Stimulated activated CD8-positive, alpha-beta memory T cell treated with anti-CD3 and anti-CD28 coated beads, Interleukin-4, amount 100 ng/mL, for 4 hours (primary cell): ENCODE data around the gene PKP1.

Source experiments
- DNase-seq, 2 donors: peaks; one replicate each; pipeline ENCODE4 v3.0.0-alpha.2; 2020; ENCODE audit warnings: low read depth in 2 of 2, low spot score in 1 of 2

The PKP1 gene

DNA sequence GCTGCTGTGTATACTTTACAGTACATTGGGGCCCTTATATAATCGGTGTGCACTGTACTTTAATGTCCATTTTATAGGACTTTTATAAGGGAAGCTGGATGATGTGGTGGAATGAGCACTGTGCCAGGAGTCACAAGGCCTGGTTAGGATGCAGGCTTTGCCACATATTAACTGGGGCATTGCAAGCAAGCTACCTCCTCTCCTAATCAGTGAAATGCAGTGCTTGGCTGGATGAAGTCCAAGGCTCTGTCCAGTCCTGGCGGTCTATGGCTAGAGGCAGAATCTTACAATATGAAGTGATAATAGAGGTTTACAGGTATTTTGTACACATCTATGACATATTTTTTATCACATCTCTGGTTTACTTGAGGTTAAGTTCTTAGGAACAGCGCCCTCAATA, 1.7 kb upstream of the PKP1 start:
- DNase-seq = no peak

DNA sequence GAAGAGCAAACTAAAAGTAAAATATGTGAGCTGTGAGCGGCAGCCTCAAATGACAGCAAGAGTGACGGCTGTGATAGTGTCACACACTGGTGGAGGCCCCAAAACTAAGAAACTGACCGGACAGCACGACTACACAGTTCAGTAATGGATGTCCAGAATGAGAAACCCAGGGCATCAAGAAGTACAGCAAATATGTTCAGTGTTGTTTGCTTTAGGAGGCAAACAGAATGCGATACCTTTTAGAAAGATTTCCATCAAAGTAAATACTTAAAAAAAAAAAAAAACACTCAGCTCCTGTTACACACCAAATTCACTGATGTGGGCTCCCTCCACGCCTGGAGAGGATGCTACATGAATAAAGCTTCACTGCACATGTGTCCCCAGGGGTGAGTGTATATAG, 1.1 kb upstream of the PKP1 start:
- DNase-seq = no peak

DNA sequence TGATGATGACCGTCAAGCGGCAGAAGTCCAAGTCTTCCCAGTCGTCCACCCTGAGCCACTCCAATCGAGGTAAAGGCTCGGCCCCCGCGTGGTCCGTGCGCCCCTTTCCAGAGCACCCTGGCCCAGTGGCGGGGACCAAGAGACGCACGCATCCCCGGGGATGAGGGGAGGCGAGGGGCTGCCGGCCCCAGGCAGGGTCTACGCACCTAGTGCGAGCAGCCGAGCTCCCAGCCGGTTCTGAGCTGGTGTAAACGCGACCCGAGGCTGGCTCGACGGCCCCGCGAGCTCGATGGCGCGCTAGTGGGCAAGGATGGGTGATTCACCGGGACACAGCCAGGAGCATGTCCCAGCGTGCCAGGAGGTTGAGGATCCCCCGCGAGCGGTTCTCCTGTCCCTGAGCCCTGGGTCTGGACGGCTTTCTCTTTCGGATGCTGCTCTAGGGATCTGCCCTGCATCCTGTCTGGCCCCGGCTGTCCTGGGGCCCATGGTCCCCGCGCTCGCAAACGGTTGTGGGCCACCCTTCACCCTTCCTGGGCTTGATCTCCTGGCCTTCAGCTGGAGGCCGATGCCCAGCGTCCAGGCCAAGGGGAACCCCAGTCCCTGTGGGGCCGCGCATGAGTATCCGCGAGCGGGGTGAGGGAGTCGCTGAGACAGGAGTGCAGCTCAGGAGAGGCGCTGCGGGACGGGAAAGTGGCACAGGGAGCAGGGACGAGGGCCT, 689 bp downstream of the PKP1 start:
- DNase-seq = no peak

DNA sequence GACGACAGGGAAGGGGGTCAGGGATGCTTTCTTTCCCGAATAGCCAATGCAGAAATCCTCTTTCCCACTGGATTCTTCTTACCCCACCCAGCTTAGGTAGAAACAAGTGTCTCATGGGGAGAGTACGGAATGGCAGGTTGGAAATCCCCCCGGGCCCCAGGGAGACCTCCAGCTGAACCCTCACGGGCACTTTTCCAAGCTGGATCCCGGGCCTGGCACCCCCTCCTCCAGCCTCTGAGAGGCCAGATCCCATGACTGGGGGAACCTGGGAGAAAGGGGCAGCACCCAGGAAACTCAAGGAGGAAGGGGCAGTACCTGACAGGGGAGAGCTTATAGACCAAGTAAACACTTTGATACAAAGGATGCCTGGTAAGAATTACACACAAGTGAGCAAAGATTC, 1.3 kb downstream of the PKP1 start:
- DNase-seq = no peak

DNA sequence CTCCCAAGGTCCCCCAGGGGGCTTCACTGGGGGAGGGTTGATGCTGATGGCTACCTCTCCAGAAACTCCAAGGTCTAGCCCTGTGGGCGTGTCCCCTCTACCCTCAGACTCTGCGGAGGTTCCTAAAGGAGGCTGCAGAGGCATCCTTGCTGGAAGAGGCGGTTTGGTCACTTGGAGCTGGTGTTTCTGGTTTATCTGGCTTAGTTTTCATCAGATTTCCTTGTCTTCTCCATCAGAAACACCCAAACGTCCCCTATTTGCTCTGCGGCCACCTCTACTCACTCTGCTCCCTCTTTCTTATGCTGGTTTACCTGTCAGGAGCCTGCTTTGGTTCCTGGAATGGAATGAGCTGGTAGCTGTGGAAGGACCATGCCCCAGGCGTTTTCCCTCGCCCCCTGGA, 2.5 kb downstream of the PKP1 start:
- no peak for DNase-seq

DNA sequence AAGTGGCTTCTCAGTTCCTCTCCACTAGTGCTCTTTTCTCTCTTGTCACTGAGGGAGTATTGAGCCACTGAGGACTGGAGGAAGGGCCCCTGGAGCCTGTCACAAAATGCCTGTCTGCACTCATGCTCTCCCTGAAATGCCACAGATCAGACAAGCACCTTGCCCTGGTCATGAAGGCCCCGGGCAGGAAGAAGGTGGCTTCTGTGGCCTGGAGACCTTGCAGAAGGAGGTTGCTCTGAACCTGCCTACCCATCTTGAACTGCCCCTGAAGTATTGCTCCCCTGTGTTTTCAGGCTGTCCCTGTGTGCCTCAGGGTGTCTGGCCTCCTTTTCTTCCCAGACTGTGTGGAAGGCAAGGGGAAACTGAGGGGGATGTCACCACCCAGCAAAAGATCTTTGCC, 3.1 kb downstream of the PKP1 start:
- DNase-seq = no peak

DNA sequence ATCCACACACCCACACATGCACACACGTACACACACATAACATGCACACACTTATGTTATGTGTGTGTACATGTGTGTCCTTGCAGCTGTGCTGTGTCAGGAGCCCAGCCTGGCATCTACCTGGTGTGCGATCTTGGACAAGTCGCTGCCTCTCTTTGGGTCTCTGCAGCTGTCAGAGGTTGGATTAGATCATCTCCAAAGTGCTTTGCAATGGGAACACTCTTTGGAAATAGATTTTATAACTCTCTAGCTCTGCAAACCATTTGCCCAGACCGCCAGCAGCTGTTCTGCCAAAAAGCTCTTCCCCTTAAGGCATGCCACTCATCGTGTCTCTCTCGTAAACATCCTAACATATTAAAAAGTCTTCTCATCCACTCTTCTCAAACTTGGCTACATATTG, 4.7 kb downstream of the PKP1 start:
- no peak for DNase-seq

DNA sequence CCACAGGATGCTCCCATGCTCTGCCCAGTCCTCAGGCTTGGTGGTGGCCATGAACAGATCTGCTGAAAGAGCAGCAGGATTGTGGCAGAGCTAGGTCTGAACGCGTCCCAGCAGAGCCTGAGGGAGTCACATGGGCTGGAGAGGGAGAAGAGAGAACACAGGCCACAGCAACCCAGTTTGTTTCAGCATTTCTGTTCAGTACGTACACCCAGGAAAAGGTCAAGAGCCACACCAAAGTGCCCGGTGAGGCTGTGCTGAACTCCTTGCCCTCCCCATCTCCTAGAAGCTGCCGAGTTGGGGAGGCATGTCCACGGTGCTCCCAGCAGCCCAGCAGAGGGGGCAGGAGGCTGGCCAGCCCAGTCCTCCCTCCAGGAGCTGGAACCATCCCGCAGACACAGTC, 5.5 kb downstream of the PKP1 start:
- no peak for DNase-seq

DNA sequence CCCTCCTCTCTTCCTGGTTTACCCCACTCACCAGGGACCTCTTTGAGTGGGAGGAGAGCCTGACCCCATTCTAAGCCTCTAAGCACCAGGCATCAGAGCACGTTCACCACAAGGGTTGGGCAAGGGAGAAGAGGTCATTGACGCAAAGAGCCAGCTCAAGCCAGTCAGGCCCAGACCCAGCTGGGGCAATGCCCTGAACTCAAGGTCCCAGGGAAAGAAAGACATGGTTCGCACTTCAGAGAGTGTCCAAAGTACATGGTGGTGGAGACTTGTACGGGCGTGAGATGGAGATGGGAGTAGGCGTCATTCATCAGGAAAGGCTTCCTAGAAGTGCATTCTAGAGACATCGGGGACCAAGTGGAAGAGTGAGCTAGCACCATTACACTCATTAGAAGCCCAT, 7.2 kb downstream of the PKP1 start:
- no peak for DNase-seq

DNA sequence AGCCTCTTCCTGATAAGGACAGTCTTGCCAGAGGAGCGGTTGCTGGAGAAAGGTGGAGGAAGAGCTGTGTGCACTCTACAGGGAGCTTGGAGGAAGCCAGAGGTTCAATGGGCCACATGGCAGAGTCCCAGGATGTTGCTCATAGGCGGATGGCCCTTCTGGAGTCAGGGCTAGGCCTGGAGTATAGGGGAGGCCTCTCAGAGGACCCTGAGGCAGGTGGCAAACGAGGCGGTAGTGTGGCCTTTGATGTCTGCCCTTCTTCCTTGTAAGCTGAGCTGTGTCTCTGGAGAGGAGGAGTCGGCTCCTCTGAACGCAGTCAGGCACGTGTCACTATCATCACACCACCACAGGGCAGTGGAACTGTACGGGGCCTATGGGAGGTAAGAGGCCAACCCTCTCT, 8.6 kb downstream of the PKP1 start:
- no peak for DNase-seq

DNA sequence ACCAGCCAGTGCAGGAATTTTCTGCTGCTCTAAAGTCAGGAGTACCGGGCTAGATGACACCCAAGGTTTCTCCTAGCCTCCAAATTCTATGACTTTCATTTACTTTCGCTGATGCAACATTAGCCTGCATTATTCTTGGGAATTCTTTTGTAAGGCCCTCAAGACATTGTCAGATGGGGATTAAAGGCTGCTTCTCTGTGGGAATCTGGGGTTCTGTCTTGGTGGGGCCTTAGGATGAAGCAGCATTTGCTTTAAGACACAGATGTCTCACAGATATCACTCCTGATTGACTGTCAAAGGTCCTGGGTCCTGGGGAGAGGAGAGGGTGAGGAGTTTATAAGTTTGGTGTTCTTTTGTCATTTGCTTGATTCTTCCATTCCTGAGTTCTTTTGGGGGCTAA, 11.6 kb downstream of the PKP1 start:
- DNase-seq = no peak

DNA sequence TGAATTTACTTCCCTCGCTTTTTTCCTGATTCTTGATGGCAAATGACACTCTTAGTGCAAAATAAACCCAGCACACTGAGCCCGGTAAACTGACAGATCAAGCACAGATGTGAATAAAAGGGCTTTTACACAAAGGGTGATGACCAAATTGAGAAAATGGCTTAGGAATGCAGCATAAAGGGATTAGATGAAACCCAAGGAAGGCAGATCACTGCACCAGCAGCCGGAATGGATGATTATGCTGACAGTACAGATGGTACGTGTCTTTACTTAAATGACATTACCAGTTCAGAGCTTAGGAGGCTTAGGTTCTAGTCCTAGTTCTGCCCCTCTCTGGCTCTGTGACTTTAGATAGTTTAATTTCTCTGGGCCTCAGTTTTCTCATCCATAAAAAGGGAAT, 12.0 kb downstream of the PKP1 start:
- DNase-seq = no peak

DNA sequence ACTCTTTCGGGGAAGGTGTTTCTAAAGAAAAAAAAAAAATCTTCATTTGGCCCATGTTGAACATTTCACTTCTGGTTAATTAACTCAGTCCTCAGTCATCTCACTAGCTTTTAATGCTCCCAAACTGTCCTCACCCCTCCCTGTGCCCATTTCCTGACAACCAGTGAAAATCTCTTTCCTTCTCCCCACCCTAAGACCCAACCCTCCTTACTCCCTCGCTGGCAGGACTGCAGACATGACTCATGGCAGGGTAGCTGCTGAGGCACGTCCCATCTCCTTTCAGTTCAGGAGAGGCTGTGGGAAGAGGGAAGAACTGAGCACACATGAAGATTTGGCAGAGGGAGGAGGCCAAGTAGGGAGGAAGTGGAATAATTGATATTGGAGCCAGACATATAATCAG, 12.6 kb downstream of the PKP1 start:
- no peak for DNase-seq

DNA sequence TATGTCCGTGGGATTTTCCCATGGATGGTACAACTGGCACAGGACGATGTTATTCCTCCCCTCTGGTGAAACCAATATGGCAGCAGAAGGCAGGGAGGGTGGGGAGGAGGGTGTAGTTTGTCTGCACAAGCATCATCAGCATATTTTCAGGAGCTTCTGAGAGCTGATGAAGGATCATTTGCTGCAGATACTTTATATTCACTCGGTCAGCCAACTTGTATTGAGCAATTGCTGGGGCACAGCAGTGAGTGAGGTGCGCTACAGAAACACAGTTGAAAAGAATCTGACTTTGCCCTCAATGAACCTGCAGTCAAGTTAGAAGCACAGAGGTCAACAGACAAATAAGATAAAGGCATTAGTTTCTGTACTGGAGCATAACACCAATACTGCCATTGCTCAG, 13.0 kb downstream of the PKP1 start:
- no peak for DNase-seq

DNA sequence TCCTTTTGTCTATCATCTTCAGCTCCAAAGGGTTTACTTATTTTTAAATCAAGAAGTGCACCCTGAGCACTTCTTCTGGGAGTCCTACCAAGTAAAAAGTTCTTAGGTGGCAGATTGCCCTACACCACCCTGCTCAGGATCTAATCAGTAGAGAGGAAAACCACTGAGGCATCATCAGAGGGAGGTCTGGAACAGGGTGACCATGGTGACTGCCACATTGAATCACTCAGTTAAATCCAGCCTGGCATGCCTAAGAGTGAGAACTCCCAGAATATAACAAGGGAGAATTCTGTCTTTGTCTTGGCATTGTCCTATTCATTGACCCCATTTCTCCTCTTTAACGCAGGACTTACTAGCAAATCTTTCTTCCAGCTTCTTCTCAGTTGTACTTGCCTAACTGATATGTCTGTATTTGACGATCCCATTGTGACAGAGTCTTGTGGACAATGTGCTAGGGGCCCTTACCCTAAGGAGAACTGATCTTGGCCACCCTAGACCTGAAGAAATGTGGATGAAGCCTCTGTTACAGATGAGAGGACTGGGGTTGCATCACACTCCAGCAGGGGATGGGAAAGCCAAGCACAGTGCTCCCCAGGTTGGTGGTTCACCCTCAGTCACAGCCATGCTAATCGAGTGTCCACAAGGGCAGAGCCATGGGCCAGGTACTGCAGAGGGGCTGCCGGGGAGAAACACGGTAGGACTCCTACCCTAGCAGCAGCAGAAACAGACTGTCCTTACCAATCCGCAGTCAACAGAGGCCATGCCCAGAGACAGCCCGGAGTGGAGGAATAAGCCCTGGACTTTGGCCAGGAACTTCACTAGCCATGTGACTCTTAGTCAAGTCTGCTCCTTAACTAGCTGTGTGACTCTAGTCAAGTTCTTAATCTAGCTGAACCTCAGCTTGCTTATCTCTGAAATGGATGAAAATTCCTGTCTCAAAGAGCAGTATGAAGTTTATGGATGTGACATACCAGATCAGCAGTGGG, 15.4 kb downstream of the PKP1 start:
- no peak for DNase-seq

DNA sequence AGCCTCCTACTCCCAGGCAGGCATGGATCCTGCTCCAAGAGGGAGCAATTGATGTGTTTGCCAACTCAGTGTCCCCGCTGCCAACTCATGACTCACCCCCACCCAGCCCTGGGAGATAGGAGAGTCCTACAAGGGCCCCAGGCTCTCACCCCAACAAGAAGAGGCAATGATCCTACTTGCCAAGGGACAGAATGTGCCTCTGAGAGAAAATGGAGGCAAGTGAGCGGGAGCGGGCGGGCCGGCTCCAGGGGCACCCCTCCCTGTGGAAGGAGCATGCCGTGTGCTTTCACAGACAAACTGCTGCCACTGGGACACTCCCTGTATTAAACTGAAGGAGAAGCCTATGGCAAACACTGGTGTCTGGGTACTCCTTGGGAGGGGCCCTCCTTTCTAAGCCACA, 16.7 kb downstream of the PKP1 start:
- no peak for DNase-seq

DNA sequence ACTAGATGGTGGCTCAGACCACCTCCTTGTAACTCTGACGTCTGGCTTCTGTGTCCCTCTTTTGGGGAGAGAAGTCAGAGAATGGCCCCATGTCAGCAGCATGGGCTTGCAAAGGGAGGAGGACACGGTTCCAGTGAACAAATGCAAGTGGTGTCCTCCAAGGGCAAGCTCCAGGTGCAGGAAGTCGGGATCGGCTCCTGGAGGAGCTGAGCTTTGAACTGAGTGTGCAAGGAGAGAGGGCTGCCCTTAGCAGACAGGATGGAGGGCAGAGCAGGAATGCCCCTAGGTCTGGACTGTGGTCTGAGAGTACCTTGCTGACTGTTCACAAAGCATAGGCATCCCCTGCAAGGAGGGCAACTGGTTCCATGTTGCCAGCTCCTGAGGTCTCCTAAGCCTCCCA, 17.3 kb downstream of the PKP1 start:
- DNase-seq = no peak

DNA sequence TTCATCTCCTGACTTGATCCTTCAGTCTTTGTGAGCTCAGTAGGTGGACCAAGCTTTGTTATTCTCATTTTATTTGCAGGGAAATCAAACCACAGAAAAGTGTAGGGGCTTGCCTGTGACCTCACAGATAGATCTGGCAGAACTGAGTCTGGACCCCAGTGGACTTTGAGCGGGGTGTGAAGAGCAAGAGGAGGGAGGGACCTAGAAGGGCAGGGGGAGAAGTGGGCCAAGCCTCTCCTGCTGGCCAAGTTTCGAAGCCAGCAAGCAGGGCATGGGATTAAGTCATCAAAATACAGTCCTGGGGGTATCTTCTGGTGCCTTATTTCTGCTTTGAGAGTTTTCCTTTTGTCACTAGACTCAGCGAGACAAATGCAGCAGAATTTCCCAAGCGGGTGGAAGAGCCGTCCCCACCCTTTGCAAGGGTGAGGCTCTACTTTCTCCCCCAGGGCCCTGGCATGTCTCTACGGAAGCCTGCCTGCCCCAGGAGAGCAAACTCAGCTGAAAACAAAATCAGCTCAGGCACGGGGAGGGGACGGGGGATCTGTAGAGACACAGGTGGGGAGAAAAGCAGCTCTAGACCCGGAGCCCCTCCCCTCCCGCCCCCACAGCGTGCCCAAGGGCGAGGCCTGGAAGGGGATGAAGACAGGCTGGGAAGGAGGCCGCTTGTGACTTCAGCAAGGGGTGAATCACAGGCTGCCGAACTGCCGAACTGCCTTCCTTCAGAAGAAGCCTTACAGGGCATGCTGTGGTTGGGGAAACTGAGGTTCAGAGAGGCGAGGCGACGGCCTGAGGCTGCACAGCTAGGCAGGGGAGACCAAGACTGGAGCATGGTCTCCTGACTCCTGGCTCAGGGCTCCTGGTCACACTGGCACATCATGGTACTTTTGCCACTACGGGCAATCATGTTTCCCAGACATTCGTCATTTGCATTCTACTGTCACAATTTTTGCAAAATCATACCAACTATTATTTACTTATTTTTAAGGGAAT, 19.2 kb downstream of the PKP1 start:
- DNase-seq = no peak

DNA sequence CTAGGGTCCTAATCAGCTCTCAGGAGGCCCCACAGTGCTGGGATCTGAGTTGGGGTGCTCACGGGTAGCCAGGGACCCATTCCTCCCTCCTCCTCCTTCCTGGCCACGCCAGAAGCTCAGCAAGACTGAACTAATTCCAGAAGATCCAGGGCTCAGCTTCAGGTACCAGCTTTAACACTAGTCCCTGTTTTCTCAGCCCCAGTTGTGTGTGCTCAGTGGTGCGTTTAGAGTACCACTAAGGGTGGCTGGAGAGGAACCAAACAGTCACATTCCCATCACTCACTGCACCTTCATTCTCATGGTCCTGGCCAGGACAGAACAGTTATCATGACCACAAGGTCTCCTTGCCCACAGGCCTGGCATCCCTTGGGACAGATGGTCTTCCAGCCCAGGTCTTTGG, 20.8 kb downstream of the PKP1 start:
- DNase-seq = no peak

DNA sequence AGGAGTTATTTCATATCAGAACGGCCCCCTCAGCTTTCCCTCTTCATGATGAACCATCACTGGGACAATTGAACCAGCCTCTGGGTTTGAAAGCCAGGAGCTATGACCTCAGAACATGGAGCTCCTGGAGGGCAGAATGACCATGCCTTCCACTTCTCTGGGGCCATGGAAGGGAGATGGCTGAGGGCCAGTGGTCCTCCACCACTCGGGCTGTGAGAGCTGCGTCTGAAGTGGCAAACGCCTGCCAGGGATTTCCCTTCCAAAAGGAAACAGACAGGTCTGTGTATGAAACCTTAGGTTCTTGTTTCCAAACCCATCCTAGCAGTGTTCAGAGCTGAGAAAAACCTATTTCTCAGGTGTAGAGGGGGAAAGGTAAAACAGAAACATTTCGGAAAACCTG, 22.5 kb downstream of the PKP1 start:
- DNase-seq = no peak

DNA sequence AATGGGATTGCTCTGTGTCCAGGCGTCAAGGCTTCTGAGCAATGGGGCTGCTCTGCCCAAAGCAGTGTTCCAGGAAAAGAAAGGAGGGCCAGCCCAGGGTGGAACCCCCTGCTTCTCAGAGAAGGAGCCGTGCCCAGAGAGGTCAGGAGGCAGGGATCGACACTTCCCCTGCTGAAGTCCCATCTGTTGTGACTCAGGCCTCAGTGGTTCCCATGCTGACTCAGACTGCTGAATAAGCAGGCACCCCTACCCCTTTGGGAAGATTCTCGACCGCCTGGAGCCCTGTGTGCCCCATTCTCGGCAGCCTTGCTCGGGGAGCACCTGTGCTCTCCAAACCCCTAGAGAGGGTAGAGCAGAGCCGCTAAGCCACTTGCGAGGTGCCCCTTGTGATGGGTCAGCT, 23.9 kb downstream of the PKP1 start:
- DNase-seq = no peak
